Stimulated activated CD4-positive, alpha-beta T cell treated with anti-CD3 and anti-CD28 coated beads, Interleukin-12 subunit alpha, Interleukin-12 subunit beta, amount 100 ng/mL, for 48 hours (primary cell): ENCODE measurements around the gene TNS3.

Experiments
- DNase-seq, 3 donors: peaks; one replicate each; pipeline ENCODE4 v3.0.0-alpha.2; 2020; ENCODE audit warnings: low read depth in 2 of 3, low spot score in 1 of 3

Gene TNS3

GRCh38 chr7:47565640-47566250 is 16.2 kb downstream of the TNS3 start:
- no peak for DNase-seq

- DNase-seq: no peak
Observed at GRCh38 chr7:47563521-47563920, 18.4 kb downstream of the TNS3 start.

DNA sequence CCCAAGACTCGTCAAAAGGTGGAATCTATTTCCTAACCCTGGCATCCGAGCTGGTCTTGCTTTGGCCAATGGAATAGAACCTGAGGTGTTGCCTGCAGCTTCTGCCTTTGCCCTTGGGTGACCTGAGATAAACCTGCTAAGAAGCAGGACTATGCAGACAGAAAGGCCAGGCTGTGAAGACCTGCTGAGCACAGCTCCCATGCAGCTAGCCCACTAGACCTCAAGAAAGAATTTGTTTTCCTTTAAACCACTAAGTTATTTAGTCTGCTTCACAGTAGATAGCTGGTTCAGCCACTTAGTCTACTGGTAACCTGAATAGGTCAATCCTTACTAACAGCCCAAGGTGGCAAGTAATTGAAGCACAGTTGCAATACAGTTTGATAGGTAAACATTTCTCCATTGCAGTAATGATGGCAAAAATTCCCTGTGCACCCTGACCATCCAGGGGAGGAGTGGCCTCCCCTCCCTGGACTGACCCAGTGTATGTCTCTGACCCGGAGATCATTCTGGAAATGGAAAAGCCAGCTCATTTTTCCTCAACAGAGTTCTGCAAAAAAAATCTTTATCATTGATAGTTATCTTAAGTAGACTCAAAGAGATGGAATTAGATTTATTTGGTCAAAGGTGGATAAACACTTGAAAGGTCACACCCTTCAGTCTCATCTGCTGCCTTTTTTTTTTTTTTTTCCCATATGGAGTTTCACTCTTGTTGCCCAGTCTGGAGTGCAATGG is 20.0 kb downstream of the TNS3 start:
- DNase-seq: no peak

DNA sequence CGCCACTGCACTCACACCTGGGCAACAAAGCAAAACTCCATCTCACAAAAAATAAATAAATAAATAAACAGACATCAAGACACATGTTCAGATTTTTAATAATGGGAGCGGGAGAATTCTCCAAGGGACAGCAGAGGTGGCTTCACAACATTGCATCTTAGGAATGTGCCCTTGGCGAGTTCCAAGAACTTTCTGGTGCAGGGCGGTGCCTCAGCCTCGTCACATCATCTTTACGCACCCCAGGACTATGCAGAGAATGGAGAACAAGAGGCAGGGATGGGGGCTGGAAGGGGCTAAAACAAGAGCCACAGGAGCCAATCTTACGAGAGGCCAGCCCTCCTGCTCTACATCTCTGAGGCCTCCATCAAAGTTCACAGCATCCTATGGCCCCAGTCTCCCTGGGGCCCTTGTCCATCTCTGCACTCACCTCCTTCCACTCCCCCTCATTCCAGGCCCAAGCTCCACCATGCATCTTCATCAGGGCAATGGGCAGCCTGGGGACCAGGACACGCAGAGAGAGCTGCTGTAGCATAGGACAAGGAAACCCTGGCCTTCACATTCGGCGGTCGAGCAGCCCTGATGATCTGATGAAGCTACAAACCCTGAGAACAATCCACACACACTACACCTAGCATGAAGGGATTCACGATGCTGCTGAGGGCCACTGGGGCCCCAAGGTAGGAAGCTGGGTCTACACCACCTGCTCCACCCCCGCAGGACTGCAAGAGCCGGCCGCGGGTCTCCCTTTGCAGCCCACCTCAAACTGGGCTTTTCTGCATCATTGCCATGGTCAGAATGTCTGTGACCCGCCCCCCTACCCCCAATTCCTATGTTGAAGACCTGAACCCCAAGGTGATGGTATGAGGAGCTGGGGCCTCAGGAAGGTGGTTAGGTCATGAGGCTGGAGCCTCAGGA is 22.3 kb downstream of the TNS3 start:
- DNase-seq: no peak

DNA sequence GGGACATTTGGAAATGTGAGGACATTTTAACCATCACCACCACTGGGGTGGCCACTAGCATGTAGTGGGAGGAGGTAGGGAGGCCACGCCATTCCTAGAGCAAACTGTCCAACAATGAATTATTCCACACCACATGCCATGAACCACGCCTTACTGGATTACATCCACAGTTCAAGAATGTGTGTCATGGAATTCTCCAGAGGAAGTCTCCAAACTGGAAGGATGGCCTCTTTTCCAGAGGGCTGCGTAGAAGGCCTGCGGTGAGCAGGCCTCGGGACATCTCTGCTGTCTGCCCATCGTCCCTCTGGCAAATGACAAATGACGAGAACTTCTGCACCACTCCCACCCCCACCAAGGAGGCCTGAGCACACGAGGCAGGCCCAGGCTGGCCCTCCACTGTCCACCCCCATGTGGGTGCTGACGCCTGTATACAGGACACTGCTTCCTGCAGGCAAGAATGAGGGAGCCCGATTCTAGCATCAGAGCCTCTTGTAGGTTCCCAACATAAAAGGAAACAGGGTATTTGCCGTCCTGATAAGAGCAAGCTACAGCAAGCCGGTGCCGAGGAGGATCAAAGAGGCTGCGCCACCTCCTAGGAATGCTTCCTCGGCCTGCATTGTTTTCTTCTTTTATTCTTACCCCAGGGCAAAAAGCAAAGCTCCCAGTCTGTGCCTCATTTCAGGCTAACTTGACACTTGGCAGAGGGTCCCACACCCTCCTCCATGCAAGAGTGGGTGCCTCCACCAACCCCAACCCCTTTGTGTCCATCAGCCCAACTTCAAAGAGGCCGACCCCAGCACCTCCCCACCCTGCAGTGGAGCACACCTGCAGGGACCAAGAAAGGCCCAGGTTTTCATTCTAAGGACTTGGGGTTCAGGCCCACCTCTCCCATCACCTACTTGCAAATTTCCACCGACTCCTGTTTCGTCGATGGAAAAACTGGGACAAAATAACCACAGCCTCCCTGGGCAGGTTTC is 23.9 kb downstream of the TNS3 start:
- DNase-seq: no peak

DNA sequence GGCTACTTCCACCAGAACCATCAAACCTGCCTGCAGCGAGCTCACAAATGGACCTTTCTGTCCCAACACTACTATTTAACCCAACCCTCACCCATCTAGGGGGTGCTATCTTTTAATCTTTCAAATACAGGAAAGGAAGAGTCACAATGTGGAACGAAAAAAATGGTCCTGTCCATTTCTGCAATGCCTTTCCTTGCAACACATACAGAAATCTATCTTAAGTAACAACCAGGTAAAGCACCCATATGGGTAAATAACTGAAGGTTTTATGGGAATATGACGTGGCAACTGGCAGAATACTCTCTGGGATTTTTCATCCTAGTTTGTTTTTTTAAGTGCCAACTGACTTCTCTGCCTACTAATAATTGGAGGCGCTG is 24.6 kb downstream of the TNS3 start:
- no peak for DNase-seq

DNA sequence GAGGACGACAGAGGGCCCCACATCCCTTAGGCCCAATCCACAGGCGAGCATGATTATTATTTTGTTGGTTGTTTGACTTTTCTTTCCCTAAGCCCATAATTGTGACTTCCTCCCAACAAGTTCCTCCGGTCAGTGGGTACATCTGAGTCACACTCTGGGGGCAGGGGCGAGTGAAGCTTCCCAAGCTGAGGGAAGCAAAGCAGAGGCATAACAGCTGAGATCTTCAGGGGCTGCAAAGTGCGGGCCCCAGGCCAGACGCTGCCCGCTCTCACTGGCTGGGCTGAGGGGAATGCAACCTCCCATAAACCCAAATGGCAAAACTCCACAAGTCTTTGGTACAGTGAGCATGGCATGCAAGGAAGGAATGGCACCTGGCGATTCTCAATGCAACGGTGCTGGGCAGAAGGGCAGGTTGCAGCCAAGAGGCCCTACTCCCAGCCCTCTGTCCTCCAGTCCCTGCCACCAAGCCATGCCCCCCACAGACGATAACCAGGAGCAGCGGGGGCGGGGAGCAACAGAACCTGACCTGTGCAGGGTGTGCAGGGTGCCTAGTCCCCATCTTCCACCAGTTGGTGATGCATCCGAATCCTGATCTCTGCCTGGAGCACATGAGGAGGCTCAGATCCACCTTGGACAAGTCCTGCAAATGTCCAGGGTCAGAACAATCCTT is 25.3 kb downstream of the TNS3 start:
- DNase-seq: no peak

GRCh38 chr7:47553309-47553708 is 28.6 kb downstream of the TNS3 start:
- no peak for DNase-seq

DNA sequence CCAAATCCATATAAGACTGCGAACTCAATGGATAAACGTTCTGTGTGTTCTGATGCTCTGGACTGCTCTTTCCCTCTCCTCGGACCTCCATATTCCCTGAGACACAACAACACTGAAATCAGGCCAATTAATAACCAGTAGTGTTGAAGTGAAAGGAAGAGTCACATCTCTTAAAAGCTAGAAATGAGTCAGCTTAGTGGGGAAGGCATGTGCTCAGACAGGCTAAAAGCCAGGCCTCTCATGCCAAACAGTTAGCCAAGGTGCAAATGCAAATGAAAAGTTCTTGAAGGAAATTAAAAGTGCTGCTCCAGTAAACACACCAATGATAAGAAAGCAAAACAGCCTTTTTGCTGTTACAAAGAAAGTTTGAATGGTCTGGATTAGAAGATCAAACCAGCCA is 29.3 kb downstream of the TNS3 start:
- DNase-seq: no peak

DNA sequence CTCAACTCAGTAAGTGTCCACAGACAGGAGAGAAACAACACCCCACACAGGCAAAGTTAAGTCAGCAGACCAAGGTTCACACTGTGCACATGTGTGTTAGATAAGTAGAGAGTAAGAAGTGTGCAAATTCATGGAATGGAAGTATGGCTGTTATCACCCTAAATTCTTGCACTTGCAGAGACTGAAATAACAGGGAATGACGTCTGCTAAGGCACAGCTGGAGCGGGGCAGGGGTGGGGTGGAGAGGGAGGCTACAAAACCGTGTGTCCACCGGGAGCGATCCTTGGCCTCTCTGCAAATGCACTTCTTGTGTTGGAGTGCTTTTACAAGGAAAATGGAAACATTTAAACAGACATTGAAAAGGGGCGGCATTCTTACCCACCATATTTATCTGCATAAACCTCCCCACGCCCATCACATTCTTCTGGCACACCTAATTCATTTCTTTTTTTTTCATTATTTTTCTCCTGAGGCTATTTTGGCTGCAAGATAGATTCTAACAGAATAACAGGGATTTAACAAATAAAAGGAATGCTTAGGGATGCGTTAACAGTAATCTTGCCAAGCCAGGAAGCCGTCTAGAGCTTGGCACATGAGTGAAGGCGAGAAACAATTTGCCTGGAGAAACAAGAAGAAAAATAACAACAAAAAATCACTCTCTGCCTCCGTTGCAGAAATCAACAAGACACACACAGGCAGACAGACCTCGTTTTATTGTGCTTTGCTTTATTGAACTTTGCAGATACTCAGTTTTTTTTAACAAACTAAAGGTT is 30.1 kb downstream of the TNS3 start:
- no peak for DNase-seq

DNA sequence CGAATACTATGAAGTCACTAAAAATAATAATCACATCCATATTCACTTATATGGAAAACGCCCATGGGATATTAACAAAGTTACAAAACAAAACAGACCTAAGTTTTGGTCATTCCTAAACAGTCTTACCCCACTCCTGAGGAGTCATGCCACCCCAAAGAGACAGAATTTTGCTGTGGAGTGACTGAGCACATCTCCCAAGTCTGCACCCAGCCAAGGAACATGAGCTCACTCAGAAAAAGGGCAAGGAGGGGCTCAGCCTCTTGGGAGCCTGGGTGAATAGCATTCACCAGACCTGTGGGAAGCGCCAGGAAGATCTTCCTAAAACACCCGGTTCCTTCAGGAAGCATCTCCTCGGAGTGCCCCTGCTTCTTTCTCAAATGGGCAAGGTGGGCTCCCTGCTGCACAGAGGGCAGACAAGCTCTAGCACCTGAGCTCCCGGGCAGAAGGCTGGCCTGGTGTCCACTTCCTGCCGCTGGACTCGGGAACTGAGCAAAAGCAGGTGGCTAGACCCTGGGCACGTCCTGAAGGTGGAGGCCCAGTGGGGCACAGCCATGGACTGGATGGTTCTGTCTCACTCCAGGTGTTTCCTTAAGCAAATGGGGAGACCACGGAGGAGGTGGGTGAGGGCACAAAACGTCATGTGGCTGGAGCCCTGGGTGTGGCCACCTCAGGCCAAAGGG is 31.0 kb downstream of the TNS3 start:
- DNase-seq: no peak

GRCh38 chr7:47549916-47550315 is 32.0 kb downstream of the TNS3 start:
- DNase-seq: no peak

- DNase-seq: no peak
Observed at GRCh38 chr7:47549397-47549796, 32.5 kb downstream of the TNS3 start.

DNA sequence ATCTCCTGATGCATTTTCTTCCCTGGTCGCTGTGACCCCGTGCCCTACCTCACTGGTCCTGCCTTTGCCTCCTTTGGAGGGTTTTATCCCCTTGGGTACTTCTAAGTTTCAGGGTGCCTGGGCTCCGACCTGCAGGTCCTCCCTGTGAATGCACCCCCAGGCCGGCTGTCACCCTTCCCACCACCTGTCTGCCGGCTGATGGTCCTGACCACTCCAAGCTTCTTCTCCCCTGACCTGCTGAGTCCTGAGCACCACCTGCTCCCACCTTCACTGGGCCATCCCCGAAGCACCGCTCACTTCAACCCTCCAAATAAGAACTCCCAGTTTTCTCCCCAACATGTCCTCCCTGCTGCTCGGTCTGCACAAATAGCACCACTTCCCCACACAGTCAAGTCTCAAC is 33.4 kb downstream of the TNS3 start:
- DNase-seq: no peak

- DNase-seq: no peak
Observed at GRCh38 chr7:47546733-47547494, 35.0 kb downstream of the TNS3 start.

DNA sequence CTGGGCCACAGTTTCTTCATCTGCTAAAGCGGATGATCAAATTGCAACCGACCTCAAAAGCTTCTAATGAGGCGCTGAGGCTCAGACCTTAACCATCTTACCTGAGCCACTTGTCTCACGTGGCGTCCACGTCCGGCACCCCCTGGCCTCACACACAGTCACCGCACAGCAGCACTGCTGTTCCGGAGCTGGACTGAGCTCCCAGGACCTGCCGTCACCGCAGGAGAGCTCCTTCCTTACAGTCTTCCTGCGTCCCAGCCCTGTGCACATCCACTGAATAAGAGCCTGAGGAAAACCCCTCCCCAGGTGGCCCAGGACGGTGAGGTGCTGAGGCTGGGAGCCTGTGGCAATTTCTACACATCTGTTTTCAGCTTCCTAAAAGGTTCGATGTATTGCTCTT is 35.7 kb downstream of the TNS3 start:
- DNase-seq: no peak

DNA sequence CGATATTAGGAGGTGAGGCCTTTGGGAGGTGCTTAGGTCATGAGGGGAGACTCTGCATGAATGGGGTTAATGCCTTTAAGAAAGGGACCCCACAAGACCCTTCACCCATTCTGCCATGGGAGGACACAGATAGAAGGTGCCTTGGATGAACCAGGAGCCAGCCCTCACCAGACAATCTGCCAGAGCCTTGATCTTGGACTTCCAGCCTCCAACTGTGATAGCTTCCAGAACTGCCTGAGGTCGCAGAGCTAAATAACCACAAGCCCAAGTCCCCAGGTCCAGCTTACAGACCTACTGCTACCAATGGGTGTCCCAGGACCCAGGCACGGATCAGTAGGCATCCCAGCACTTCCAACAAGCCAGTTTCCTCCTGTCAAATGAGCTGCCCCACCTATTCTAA is 37.5 kb downstream of the TNS3 start:
- no peak for DNase-seq

DNA sequence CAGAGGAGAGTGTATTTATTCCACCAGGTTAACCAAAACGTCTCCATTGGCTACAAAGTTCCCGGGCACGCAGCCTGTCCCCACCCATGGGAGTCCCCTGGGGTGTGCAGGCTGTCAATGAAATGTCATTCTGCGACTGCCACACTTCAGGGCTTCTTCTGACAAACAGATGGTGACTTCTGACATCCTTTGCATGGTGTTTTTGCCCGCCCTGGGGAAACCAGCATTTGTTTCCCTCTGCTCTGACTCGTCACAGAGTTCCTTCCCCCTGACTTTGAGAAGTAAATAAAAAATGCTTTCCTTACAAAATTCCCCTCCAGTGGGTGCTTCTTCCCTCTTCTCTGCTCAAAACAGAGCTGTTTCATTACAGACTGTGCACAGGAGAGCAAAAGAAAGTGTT is 38.2 kb downstream of the TNS3 start:
- no peak for DNase-seq
